NCI-H524 (cell line): ENCODE results near the gene AXDND1.

Source experiments
- DNase-seq, 2 experiments: peaks; one replicate each; lab custom pipeline; 2025; lab: John Stamatoyannopoulos, UW

AXDND1 gene

DNA sequence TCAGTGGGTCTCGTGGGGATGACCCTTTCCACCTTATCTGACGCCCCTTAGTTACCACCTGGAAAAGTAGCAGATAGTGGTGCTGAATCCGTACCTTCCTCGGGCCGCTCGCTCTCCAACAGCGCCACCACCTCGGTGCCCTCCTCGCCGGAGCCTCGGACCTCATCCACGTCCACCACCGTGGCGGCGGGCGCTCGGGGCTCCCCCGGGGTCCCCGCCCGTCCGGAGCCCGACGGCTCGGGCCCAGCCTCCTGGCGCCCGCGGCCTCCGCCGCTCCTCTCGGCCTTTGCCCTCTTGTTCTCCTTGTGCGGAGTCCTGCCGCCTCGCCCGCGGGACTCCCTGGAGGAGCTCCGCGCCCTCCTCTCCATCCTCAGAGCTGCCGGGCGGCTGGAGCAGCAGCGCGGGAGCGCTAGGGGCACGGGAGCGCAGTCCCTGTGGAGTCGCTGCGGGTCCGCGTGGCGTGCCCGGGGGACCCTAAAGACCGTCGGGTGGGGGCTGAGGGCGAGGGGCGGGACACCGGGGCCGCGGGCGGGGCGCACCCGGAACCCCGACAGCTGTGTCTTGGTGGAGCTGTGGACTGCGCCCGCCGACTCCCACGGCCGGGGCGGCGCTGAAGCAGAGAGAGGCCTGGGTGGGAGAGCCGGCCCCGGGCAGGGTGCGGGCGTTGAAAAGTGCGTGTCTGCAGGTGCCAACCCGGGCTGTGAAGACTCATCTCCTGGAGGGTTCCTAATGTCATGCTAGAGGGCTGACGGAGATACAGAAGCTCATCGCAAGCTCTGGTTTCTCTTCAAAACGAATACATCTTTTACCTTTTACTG lies 209.9 kb downstream of the AXDND1 start, which contains the start of gene NPHS2:
Gene NPHS2, minus strand, starts transcription at position 452 of the 818 bp plus-strand sequence. Its CDS starts 84 bp downstream, at position 368.
- DNase-seq, result peak in 1 of 2 experiments; percentile 25

DNA sequence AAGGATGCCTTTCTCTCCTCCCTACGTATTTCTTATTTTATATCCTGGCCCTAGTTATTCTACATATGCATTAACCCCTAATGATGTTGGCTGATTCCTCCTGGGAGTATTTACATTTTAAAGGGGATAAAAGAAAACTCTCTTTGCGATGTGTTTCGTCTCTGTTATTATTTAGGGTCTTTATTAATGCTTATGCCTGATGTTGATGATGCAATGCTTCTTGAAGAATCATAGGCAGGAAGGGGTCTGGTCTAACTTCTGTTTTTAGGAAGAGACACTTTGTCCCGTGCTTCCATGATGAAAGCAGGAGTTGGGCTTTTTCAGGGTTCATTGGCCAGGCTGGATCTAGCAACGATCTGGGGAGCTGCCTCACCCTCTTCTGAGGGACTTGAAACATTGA lies 210.7 kb downstream of the AXDND1 start:
- no peak for DNase-seq

DNA sequence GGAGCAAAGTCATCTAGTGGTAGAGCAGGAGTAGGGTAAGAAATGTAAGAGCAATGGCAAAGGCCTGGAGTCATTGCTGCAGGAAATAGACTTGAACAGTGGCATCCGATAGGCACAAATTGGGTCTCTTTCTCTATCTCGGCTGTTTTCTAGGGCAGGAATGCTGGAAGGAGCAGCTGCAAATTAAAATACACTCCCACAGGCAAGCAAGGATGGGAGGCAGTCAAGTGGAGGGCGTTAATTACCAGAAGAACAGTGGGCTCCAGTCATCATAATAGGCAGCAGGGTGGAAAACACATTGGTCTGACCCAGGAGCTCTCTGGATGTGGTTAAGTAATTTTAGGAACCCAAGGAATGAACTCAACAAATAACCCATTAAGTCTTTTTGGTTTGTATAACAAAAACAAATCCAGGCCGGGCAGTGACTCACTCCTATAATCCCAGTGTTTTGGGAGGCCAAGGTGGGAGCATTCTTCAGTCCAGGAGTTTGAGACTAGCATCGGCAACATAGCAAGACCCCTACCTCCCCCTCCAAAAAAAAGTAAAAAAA lies 218.1 kb downstream of the AXDND1 start:
- no peak for DNase-seq

DNA sequence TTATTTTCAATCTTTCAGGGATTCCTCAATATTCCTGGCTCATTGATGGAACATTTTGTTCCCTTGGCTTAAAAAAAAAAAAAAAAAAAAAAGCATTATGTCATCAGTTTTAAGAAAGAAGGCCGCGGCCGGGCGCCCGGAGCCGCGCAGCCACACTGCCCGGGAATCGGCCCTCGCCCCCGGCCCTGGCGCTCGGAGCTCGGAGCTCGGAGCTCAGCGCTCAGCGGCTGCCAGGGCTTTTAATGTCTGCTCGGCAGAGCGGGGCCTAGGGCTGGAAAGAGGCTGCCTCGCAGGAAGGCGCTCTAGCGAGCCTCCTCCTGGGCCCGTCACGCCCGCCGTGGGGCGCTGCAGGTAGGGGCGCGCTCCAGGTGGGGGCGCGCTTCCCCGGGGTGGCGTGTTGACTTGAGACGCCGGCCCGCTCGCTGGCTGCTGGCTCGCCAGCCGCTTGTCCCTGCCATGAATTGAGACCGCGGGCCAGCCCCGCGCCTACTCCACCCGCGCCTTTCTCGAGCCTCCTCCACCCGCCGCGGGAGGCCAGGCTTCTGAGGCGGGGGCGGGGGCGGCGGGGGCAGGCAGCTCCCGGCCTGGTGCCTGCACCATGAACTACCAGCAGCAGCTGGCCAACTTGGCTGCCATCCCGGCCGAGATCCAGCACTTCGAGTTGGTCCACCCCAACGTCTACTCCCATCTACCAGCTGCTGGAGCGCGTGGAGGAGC lies 220.5 kb downstream of the AXDND1 start:
- DNase-seq, result peak; percentile 62 to 84

DNA sequence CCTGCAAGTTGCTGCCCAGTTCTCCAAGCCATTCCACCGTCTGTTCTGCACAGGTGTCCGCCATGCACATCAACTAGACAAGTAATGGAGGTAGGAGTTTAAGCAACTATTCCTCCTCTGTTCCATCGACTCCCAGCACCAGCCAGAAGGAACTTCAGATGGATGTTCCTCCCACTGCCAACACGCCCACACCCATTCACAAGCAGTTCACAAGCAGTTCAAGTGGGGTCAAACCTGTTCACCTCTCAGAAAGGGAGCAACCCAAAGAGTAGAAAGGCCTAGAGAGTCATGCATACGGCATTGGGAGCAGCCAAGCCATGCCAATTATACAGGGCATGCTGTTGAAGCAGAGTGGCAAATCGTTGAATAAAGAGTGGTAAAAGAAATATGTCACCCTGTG lies 221.6 kb downstream of the AXDND1 start:
- DNase-seq, result no peak

DNA sequence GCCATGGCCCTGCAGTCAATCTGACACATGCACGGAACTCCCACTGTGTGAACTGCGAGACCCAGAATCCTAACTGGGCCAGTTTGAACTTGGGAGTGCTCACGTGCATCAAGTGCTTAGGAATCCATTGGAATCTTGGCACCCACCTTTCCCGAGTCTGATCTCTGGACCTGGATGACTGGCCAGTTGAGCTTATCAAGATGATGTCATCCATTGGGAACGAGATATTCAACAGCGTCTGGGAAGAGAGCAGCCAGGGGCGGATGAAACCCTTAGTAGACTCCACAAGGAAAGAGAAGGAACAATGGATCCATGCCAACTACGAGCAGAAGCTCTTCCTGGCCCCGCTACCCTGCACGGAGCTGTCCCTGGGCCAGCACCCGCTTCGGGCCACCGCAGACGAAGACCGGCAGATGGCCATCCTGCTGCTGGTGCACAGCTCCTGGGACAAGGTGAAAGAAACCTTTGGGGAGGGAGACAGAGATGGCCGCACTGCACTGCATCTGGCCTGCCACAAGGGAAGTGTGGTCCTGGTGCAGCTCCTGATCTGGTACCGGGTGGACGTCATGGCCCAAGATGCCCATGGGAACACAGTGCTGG lies 222.8 kb downstream of the AXDND1 start:
- DNase-seq, result no peak

DNA sequence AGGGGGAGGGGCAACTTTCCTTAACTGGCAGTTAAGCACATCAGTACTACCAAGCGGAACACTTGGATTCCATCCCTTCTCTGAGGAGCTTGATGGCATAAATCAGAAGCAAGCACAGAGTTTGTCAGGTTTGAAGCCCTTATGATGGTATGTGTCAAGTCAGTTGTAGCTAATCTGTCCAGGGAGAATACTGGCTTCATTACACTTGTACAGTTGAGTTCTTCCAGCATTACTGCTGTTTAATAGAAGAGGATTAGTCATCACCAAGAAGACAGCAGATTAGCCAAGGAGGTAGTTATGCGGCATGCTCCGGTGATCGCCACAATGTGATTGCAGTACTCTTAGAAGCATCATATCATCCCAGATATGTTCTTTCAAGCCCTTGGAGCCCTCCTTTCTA lies 223.7 kb downstream of the AXDND1 start:
- DNase-seq, result no peak

DNA sequence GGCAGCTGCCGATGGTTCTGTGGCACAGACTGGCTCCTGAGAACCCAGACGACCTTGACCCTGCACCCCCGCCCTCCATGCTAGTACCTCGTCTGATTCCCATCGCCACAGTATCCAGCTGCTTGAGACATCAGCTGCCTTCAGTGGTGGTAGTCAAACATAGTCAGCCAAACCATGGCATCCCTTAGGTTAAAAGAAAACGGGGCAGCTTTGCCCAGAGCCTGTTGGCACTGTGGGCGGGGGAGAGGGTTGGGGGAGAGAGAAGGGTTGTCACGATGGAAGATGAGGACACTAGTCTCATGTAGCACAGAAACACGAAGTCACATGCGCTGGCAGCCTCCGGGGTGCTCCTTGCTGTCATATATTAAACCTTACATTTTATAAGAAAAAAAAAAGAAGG lies 224.9 kb downstream of the AXDND1 start:
- DNase-seq, result no peak

DNA sequence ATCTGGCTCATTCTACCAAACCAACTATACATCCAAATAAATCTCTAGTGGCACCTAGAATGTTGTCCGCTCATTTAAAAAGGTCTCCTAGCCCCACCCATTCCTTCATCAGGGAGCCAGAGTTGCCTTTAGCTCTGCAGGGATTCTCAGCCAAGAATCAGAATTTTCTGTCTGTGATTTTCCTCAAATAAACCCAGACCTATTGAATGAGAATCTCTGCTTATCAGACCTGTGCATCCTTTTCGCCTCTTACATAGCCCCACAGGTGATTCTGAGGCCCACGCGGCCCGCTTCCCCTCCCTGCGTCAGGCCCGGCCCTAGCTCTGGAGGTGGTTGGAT lies 225.5 kb downstream of the AXDND1 start:
- DNase-seq, result no peak

DNA sequence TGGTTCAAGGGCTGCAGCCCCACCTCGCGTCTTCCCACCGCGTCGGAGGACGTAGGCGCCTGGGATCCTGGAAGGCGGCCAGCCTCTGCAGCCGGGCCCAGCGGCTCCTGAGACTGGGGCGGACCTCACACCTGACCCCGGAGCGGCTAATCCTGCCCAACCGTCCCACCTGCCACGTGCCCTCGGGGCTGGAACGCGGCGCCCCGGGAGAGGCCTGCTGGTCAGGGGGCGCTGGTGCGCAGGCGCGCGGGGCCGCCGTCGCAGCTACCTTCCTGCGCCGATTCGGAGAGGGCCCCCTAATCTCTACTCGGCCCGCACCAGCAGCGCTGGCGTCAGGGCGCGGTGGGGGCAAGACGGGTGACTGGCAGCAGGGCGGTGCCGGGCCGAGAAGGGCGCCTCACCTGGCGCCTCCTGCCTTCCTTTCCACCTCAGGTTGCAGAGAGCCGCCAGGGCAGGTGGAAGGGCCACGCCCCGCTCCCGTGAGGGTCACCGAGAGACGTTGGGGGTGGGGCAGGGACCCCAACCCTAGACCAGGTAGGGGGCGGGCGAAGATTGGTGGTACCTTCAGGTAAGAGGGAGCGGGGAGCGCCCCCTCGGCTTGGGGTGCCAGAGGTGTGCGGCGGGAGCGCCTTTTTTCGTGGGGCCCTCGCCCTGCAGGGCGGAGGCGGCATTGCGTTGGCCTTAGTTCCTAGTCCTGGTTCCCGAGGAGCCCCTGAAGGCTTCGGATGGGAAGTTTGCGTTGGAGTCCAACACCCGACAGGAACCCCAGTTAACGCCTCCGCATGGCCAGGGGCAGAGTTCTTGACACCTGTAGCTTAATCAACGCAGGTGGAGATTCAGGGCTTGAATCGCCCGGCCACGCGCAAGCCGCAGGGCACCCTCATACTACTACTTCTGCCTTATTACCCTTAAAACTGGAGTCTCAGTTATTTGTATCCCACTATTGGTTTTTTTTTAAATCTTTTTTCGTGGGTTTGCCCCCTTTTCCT lies 226.1 kb downstream of the AXDND1 start, which contains the start of gene TDRD5:
Gene TDRD5, plus strand, starts transcription at position 241 of the 989 bp plus-strand sequence. CDS start 784 bp downstream, outside the sequence.
- DNase-seq, result peak; percentile 19 to 23

DNA sequence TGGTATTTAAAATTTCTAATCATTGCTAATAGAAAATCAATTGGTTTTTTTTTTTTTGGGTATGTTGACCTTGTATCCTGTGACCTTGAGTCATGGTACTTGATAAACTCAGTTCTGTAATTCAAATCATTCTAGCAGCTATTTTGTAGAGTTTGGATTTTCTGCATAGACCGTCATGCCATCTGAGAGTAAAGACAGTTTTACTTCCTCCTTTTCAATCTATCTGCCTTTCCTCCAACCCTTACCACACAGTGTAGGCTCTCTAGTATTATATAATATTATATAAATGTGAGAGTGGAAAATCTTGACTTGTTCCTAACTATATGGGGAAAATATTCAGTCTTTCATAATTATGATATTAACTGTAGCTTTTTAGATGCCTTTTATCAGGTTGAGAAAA lies 232.9 kb downstream of the AXDND1 start:
- no peak for DNase-seq

DNA sequence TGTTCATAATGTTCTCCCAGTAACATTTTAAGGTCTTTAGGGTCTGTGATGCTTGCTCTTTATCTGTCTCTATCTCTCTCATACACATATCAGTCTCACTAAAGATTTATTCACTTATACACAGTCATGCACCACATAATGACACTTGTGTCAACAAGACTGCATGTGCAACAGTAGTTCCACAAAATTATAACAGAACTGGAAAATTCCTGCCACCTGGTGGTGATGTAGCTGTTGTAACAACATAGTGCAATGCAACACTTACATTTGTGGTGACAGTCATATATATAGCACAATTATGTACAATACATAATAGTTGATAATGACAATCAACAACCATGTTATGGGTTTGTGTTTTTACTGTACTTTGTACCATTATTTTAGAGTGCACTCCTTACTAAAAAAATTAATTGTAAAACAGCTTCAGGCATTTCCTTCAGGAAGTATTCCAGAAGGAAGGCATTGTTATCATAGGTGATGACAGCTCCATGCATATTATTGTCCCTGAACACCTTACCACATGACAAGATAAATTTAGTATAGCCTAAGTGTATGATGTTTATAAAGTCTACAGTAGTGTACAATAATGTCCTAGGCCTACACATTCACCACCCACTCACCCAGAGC lies 234.0 kb downstream of the AXDND1 start:
- peak; percentile 6 to 61 for DNase-seq

DNA sequence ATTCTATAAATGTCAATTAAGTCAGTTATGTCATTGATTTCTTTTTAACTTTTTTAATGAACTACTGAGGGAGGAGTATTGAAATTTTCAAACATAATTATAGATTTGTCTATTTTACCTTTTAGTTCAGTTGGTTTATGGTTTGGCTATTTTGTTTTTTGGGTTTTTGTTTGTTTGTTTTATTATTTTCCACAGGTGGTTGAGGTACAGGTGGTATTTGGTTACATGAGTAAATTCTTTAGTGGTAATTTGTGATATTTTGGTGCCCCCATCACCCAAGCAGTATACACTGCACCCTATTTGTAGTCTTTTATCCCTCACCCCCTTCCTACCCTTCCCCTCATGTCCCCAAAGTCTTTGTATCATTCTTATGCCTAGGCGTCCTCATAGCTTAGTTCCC lies 235.3 kb downstream of the AXDND1 start:
- no peak for DNase-seq
